Right atrium auricular region (tissue), 2 donors: ENCODE measurements around the gene SLC9A3. TPM values are rescaled to one million over a fixed set of nuclear protein-coding genes. Genes with fewer than 3 reads are reported as not detected.

Source experiments
- DNase-seq: peaks from one replicate; pipeline ENCODE4 v3.0.0-alpha.2; 2019; ENCODE audit warnings: low spot score
- H3K27ac ChIP-seq, 2 donors: fragments of 200-600 bp; sonication (generic); 1 replicate in 1 of 2; 2 replicates in 1 of 2; pipeline ENCODE4 v1.5.1; 2016 to 2019
- H3K27me3 ChIP-seq, 2 donors: fragments of 200-600 bp; sonication (generic); one replicate each; pipeline versions ENCODE4 v1.5.1 to v1.6.0; 2017 to 2019
- H3K36me3 ChIP-seq: fragments of 200-600 bp; sonication (generic); one replicate; pipeline ENCODE4 v1.5.1; 2016
- H3K4me1 ChIP-seq, 2 donors: fragments of 200-600 bp; sonication (generic); one replicate each; pipeline versions ENCODE4 v1.5.1 to v1.6.0; 2017 to 2019
- H3K4me3 ChIP-seq, 2 donors: fragments of 200-600 bp; sonication (generic); 1 replicate in 1 of 2; 2 replicates in 1 of 2; pipeline ENCODE4 v1.5.1; 2017 to 2019; ENCODE audit warnings: mild to moderate bottlenecking in 1 of 2, moderate library complexity in 1 of 2
- H3K9me3 ChIP-seq, 2 donors: fragments of 200-600 bp; sonication (generic); one replicate each; pipeline ENCODE4 v1.5.1; 2019
- CTCF ChIP-seq, 2 donors: fragments of 200-600 bp; sonication (generic); IDR thresholded peaks; one replicate each; pipeline ENCODE4 v1.5.1; 2019; ENCODE audit warnings: antibody characterized with exemption in 2 of 2
- total RNA-seq, 2 donors: library from RNA; depleted of rRNA; stranded (reverse); fragments of >200 nt; gene quantifications; one replicate each; pipeline ENCODE4 v1.1.0, GENCODE V29; 2016

The SLC9A3 gene
- total RNA-seq, 2 donors from 2014 or later: 1.8 to 2.3 TPM

DNA sequence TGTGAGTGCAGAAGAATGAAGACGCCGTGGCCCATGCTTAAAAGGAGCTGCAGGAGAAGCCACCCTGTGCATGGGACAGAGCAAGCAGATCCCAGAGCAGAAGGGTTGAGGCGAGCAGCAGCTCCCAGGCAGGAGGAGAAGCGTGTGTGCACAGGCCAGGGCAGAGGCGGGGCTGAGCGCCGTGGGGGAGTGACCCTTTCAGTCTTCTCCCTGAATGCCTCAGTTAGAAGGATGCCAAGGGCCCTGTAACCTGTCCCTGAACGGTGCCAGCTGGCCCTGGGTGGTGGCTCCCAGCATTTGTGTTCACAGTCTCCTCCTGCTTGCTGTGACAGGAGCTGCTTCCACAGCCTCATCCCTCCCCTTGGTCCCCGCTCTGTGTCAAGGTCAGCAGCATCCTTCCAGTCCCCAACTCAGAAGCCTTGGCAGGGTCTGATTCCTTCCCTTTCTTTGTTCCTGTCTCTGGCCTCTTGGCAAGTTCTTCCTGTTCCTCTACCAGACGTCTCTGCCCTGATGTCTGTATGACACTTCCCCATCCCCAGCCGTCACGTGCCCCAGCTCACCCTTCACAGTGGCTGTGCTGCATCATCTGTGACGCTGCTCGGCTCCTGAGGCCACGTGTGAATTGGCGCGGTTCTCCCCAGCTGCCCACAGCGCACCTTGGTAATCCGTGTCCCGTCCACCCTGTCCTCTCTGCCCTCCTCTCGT is 76.0 kb downstream of the SLC9A3 start:
- H3K4me3 ChIP-seq: no peak overlapping the region
- peaks cover 0 to 11% of the 10 kb centered on the region in 2 donors for H3K4me1 ChIP-seq
- H3K27me3 ChIP-seq: no peaks in the 10 kb centered on the region
- peaks cover 0 to 20% of the 10 kb centered on the region in 2 donors for H3K9me3 ChIP-seq
- TF ChIP-seq CTCF (IDR thresholded peaks at IDR 0.05): no peak
- peaks cover 60% of the 10 kb centered on the region for H3K36me3 ChIP-seq
- no peak for DNase-seq
- H3K27ac ChIP-seq: no peak overlapping the region

- TF ChIP-seq CTCF (IDR thresholded peaks at IDR 0.05): no peak
- H3K36me3 ChIP-seq: peaks cover 53% of the 10 kb centered on the region
- no peak overlapping the region for H3K4me3 ChIP-seq
- peaks cover 0 to 11% of the 10 kb centered on the region in 2 donors for H3K4me1 ChIP-seq
- H3K9me3 ChIP-seq: peaks cover 0 to 16% of the 10 kb centered on the region in 2 donors
- no peak for DNase-seq
- H3K27me3 ChIP-seq: no peaks in the 10 kb centered on the region
- H3K27ac ChIP-seq: no peak overlapping the region
Measured at GRCh38 chr5:447501-447900, 76.7 kb downstream of the SLC9A3 start.

GRCh38 chr5:446883-447263 is 77.4 kb downstream of the SLC9A3 start:
- H3K27ac ChIP-seq: no peak overlapping the region
- DNase-seq: no peak

GRCh38 chr5:446066-446882 is 78.0 kb downstream of the SLC9A3 start:
- H3K9me3 ChIP-seq: peaks cover 0 to 4% of the 10 kb centered on the region in 2 donors
- TF ChIP-seq CTCF (IDR thresholded peaks at IDR 0.05): no peak
- DNase-seq: no peak
- H3K4me1 ChIP-seq: peaks cover 0 to 19% of the 10 kb centered on the region in 2 donors
- H3K4me3 ChIP-seq: no peak overlapping the region
- peaks cover 42% of the 10 kb centered on the region for H3K36me3 ChIP-seq
- H3K27me3 ChIP-seq: no peaks in the 10 kb centered on the region
- no peak overlapping the region for H3K27ac ChIP-seq

More at GRCh38 chr5:446883-447263, 77.4 kb downstream of the SLC9A3 start:
- Histone ChIP-seq H3K27me3 (no peaks in the 10 kb centered on the region), H3K4me1 (peaks cover 0 to 18% of the 10 kb centered on the region in 2 donors), H3K4me3 (no peak overlapping the region), H3K9me3 (peaks cover 0 to 10% of the 10 kb centered on the region in 2 donors), H3K36me3 (peaks cover 48% of the 10 kb centered on the region)
- peak in 1 of 2 donors; percentile 66 for TF ChIP-seq CTCF (IDR thresholded peaks at IDR 0.05)

GRCh38 chr5:445591-445990 is 78.7 kb downstream of the SLC9A3 start:
- Histone ChIP-seq H3K27ac (no peak overlapping the region), H3K4me3 (no peak overlapping the region), H3K4me1 (peaks cover 0 to 19% of the 10 kb centered on the region in 2 donors), H3K27me3 (no peaks in the 10 kb centered on the region), H3K9me3 (no peaks in the 10 kb centered on the region), H3K36me3 (peaks cover 36% of the 10 kb centered on the region)
- TF ChIP-seq CTCF (IDR thresholded peaks at IDR 0.05): no peak
- DNase-seq: no peak
